Hepatocyte (in vitro differentiated cells): ENCODE measurements around the gene MCL1. TPM values are rescaled to one million over a fixed set of nuclear protein-coding genes. Genes with fewer than 3 reads are reported as not detected.

Experiments used
- DNase-seq: peaks from one replicate; pipeline ENCODE4 v3.0.0-alpha.2; 2016; ENCODE audit warnings: low spot score
- H2AFZ ChIP-seq: fragments of 200-600 bp; sonication (generic); 2 replicates; pipeline ENCODE4 v1.6.0; 2016; ENCODE audit warnings: antibody characterized with exemption, mild to moderate bottlenecking
- H3K27ac ChIP-seq: fragments of 200-600 bp; sonication (generic); 2 replicates; pipeline ENCODE4 v1.5.1; 2016; ENCODE audit warnings: mild to moderate bottlenecking
- H3K27me3 ChIP-seq: fragments of 200-600 bp; sonication (generic); 2 replicates; pipeline ENCODE4 v1.6.1; 2016
- H3K36me3 ChIP-seq: fragments of 200-600 bp; sonication (generic); replicated peaks from 2 replicates; pipeline ENCODE4 v1.5.1; 2016; ENCODE audit warnings: low read depth; ENCODE audit not compliant: insufficient read depth
- H3K4me1 ChIP-seq: fragments of 200-600 bp; sonication (generic); 2 replicates; pipeline ENCODE4 v1.5.1; 2016; ENCODE audit warnings: mild to moderate bottlenecking, moderate library complexity; ENCODE audit not compliant: insufficient read depth
- H3K4me2 ChIP-seq: fragments of 200-600 bp; sonication (generic); 2 replicates; pipeline ENCODE4 v1.6.0; 2016
- H3K4me3 ChIP-seq: fragments of 200-600 bp; sonication (generic); 2 replicates; pipeline ENCODE4 v1.5.1; 2016; ENCODE audit warnings: mild to moderate bottlenecking
- H3K79me2 ChIP-seq: fragments of 200-600 bp; sonication (generic); 2 replicates; pipeline ENCODE4 v1.6.0; 2017; ENCODE audit warnings: mild to moderate bottlenecking
- H3K9me2 ChIP-seq: fragments of 200-600 bp; sonication (generic); replicated peaks from 2 replicates; pipeline ENCODE4 v1.6.0; 2017; ENCODE audit warnings: mild to moderate bottlenecking; ENCODE audit not compliant: insufficient read depth
- H3K9me3 ChIP-seq: fragments of 200-600 bp; sonication (generic); 2 replicates; pipeline ENCODE4 v1.5.1; 2016; ENCODE audit warnings: low read depth, mild to moderate bottlenecking
- H4K20me1 ChIP-seq: fragments of 200-600 bp; sonication (generic); 2 replicates; pipeline ENCODE4 v1.6.0; 2016; ENCODE audit warnings: mild to moderate bottlenecking; ENCODE audit not compliant: insufficient read depth, poor library complexity, severe bottlenecking
- CTCF ChIP-seq: fragments of 200-600 bp; sonication (generic); IDR thresholded peaks from 2 replicates; pipeline ENCODE4 v1.5.1; 2016; ENCODE audit warnings: antibody characterized with exemption, mild to moderate bottlenecking; ENCODE audit not compliant: poor library complexity
- EZH2 ChIP-seq: fragments of 200-600 bp; sonication (generic); IDR thresholded peaks from 2 replicates; pipeline ENCODE4 v1.6.1; 2016; ENCODE audit warnings: antibody characterized with exemption, mild to moderate bottlenecking, borderline replicate concordance
- EZH2phosphoT487 ChIP-seq: fragments of 200-600 bp; sonication (generic); IDR thresholded peaks from one replicate; pipeline ENCODE4 v1.6.1; 2018; ENCODE audit warnings: antibody characterized with exemption, mild to moderate bottlenecking, low read depth, moderate library complexity; ENCODE audit not compliant: unreplicated experiment, severe bottlenecking
- WGBS: methylation state at CpG from one replicate; pipeline ENCODE4 v1.1.6; 2016; ENCODE audit warnings: low lambda C conversion rate; ENCODE audit errors: missing lambda C conversion rate; 5-methylcytosine and 5-hydroxymethylcytosine counted together
- polyA plus RNA-seq: library from polyadenylated mRNA; unstranded; fragments of >200 nt; fragmentation: Nextera tagmentation; extraction: Ambion mirVana; gene quantifications from 2 replicates; pipeline ENCODE4 v1.2.1, GENCODE V29; 2016
- total RNA-seq: library from RNA; depleted of rRNA; stranded (reverse); fragments of >200 nt; gene quantifications from 2 replicates; pipeline ENCODE4 v1.2.3, GENCODE V29; 2014

The MCL1 gene
- total and polyA plus RNA-seq, 2 experiments from 2014 or later = 150 to 388 TPM

- Histone ChIP-seq H4K20me1 (no peaks in the 10 kb centered on the region), H3K9me2 (no peaks in the 10 kb centered on the region), H3K27me3 (no peaks in the 10 kb centered on the region), H2AFZ (no peak overlapping the region), H3K4me3 (no peak overlapping the region), H3K79me2 (no peaks in the 10 kb centered on the region), H3K36me3 (no peaks in the 10 kb centered on the region), H3K4me1 (peaks cover 6% of the 10 kb centered on the region), H3K27ac (no peak overlapping the region), H3K4me2 (no peak overlapping the region), H3K9me3 (no peaks in the 10 kb centered on the region)
- WGBS = 83% methylated on average over 14 of the region's 14 CpGs
- TF ChIP-seq EZH2phosphoT487 (no peak), EZH2 (no peak), CTCF (no peak)
- DNase-seq = peak; percentile 6
Measured at GRCh38 chr1:150535511-150536287, 43.7 kb downstream of the MCL1 start.

DNA sequence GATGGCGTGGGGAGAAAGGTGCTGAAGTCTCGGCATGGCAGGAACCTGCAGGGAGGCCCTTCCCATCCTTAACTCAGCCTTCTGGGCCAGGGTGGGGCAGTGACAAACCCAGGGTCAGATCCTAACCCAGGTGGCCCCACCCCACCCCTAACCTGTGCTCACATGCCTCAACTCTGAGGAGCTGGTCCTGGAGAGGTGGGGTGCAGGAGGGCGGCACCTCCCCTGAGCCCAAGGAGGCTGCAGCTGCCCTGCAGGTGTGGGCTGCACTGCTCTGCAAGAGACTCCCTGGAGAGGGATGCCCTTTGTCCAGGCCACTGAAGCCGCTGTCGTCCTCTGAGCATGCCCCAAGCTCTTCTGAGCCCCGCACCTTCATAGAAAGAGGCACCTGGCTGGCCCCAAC is 45.4 kb downstream of the MCL1 start:
- Histone ChIP-seq H2AFZ (no peak overlapping the region), H3K27ac (no peak overlapping the region), H4K20me1 (no peaks in the 10 kb centered on the region), H3K9me3 (no peaks in the 10 kb centered on the region), H3K4me2 (no peak overlapping the region), H3K36me3 (no peaks in the 10 kb centered on the region), H3K9me2 (no peaks in the 10 kb centered on the region), H3K79me2 (no peaks in the 10 kb centered on the region), H3K4me3 (no peak overlapping the region), H3K4me1 (peaks cover 6% of the 10 kb centered on the region), H3K27me3 (no peaks in the 10 kb centered on the region)
- WGBS = 84% methylated on average over 6 of the region's 6 CpGs
- no peak for DNase-seq
- TF ChIP-seq CTCF = no peak
- no peak for TF ChIP-seq EZH2
- TF ChIP-seq EZH2phosphoT487 = no peak

DNA sequence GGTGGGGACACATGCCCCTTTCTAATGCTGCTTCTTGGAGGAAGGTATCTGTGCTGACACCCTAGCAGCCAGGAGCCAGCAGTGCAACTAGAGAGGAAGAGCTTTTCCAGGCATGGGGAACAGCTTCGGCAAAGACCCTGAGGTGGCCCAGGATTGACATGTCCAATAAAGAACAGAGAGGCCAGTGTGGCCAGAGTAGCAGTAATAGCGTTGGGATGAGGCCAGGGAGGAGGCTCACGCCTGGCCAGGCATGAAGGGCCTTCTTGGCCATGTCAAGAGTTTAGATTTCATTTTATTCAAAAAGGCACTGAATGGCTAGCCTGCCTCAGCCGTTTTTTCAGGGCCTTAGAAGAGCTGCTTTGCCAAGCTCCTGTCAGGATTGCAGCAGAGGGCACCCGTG is 46.5 kb downstream of the MCL1 start:
- H3K79me2 ChIP-seq = no peaks in the 10 kb centered on the region
- H3K4me2 ChIP-seq = peak overlapping the region; percentile 68
- H3K4me3 ChIP-seq = no peak overlapping the region
- no peaks in the 10 kb centered on the region for H3K9me3 ChIP-seq
- no peaks in the 10 kb centered on the region for H3K36me3 ChIP-seq
- TF ChIP-seq EZH2 (no peak), CTCF (no peak), EZH2phosphoT487 (no peak)
- DNase-seq = no peak
- 69% methylated on average over 5 of the region's 5 CpGs for WGBS
- H3K27me3 ChIP-seq = no peaks in the 10 kb centered on the region
- no peaks in the 10 kb centered on the region for H3K9me2 ChIP-seq
- H4K20me1 ChIP-seq = no peaks in the 10 kb centered on the region
- peaks cover 6% of the 10 kb centered on the region for H3K4me1 ChIP-seq
- H3K27ac ChIP-seq = peak overlapping the region; percentile 73
- H2AFZ ChIP-seq = no peak overlapping the region
